Neural progenitor cell (in vitro differentiated cells): Measurements from ENCODE around the gene LIPI.

Experiments
- EZH2 ChIP-seq: fragments of 200-600 bp; sonication (generic); IDR thresholded peaks from 2 replicates; pipeline ENCODE4 v1.6.1; 2017; ENCODE audit warnings: antibody characterized with exemption, mild to moderate bottlenecking, moderate library complexity
- TF ChIP-seq, protein P1 (sequence below): fragments of 200-600 bp; sonication (generic); IDR thresholded peaks from 2 replicates; pipeline ENCODE4 v1.5.1; 2017; ENCODE audit warnings: antibody characterized with exemption, mild to moderate bottlenecking

- TF ChIP-seq EZH2, result no peak
- TF ChIP-seq, protein P1, sequence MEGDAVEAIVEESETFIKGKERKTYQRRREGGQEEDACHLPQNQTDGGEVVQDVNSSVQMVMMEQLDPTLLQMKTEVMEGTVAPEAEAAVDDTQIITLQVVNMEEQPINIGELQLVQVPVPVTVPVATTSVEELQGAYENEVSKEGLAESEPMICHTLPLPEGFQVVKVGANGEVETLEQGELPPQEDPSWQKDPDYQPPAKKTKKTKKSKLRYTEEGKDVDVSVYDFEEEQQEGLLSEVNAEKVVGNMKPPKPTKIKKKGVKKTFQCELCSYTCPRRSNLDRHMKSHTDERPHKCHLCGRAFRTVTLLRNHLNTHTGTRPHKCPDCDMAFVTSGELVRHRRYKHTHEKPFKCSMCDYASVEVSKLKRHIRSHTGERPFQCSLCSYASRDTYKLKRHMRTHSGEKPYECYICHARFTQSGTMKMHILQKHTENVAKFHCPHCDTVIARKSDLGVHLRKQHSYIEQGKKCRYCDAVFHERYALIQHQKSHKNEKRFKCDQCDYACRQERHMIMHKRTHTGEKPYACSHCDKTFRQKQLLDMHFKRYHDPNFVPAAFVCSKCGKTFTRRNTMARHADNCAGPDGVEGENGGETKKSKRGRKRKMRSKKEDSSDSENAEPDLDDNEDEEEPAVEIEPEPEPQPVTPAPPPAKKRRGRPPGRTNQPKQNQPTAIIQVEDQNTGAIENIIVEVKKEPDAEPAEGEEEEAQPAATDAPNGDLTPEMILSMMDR, result no peak
Measured at GRCh38 chr21:14116080-14116481, 94.7 kb downstream of the LIPI start.
